Upper lobe of right lung (tissue), 1 donor: ENCODE results near the gene TBC1D20. TPM values are rescaled to one million over a fixed set of nuclear protein-coding genes. Genes with fewer than 3 reads are reported as not detected.

Source experiments
- ATAC-seq: fragments of 200-7000 bp; cut with Tn5 transposase; one replicate; pipeline ENCODE4 v1.9.1; 2020; ENCODE audit warnings: mild to moderate bottlenecking, moderate library complexity
- DNase-seq: peaks from one replicate; pipeline ENCODE4 v3.0.0-alpha.2; 2020
- H3K27ac ChIP-seq: fragments of 200-600 bp; one replicate; pipeline ENCODE4 v1.8.0; 2022
- H3K27me3 ChIP-seq: fragments of 200-600 bp; one replicate; pipeline ENCODE4 v1.8.0; 2022; ENCODE audit warnings: mild to moderate bottlenecking
- H3K36me3 ChIP-seq: fragments of 200-600 bp; one replicate; pipeline ENCODE4 v1.8.0; 2022
- H3K4me1 ChIP-seq: fragments of 200-600 bp; one replicate; pipeline ENCODE4 v1.8.0; 2022
- H3K4me3 ChIP-seq: fragments of 200-600 bp; one replicate; pipeline ENCODE4 v1.8.0; 2022; ENCODE audit warnings: mild to moderate bottlenecking
- H3K9me3 ChIP-seq: fragments of 200-600 bp; one replicate; pipeline ENCODE4 v1.8.0; 2022
- CTCF ChIP-seq: fragments of 200-600 bp; IDR thresholded peaks from one replicate; pipeline ENCODE4 v1.8.0; 2022; ENCODE audit warnings: antibody characterized with exemption
- intact Hi-C: fragments of 100-400 bp; cut with DNase I; formaldehyde crosslinking; loops from one replicate; pipeline ENCODE4 v1.11.0; 2022
- total RNA-seq: library from RNA; stranded (reverse); fragmentation: NEBNext Ultra II Directional; extraction: Animal tissue kit (Norgen Biotek cat#: 25700); gene quantifications from one replicate; pipeline ENCODE4 v1.2.1, GENCODE V29; 2021
- donor health status: DM: no; HTN: yes; CAD: no; lungs with severe emphysema.

TBC1D20 gene
- total RNA-seq, 1 donor from 2014 or later = 38.4 TPM

- TF ChIP-seq CTCF = no peak
- Histone ChIP-seq H3K27ac (no peak overlapping the region), H3K4me3 (peak overlapping the region; percentile 100), H3K36me3 (peaks cover 24% of the 10 kb centered on the region), H3K4me1 (peaks cover 20% of the 10 kb centered on the region), H3K27me3 (no peaks in the 10 kb centered on the region), H3K9me3 (no peaks in the 10 kb centered on the region)
- DNase-seq = no peak
- no peak for ATAC-seq
- intact Hi-C loops = no loop called here
These were observed 52.4 kb downstream of the TBC1D20 start for GRCh38 chr20:409697-410559.

- peak overlapping the region; percentile 93 for H3K27ac ChIP-seq
- peaks cover 20% of the 10 kb centered on the region for H3K4me1 ChIP-seq
- H3K27me3 ChIP-seq = no peaks in the 10 kb centered on the region
- ATAC-seq (peak; percentile 4), DNase-seq (no peak)
- TF ChIP-seq CTCF = no peak
- H3K36me3 ChIP-seq = peaks cover 24% of the 10 kb centered on the region
- peak overlapping the region; percentile 100 for H3K4me3 ChIP-seq
- intact Hi-C loops = no loop called here
- no peaks in the 10 kb centered on the region for H3K9me3 ChIP-seq
These were observed 53.3 kb downstream of the TBC1D20 start for GRCh38 chr20:408843-409696.

GRCh38 chr20:407953-408842, 54.1 kb downstream of the TBC1D20 start, which contains the start of gene RBCK1:
TSS of gene RBCK1 (plus strand) at chr20:408299. CDS start at chr20:408758, 459 bp downstream.
- Histone ChIP-seq H3K27me3 (no peaks in the 10 kb centered on the region), H3K4me1 (peaks cover 20% of the 10 kb centered on the region), H3K27ac (peak within 1 kb of the TSS; percentile 93), H3K36me3 (peaks cover 24% of the 10 kb centered on the region), H3K9me3 (no peaks in the 10 kb centered on the region), H3K4me3 (peak within 1 kb of the TSS; percentile 100)
- TF ChIP-seq CTCF = no peak
- peak; percentile 92 for ATAC-seq
- DNase-seq = peak; percentile 93
- intact Hi-C loops = no loop called here

GRCh38 chr20:407133-407952, 55.0 kb downstream of the TBC1D20 start:
- intact Hi-C loops = no loop called here
- ATAC-seq = peak; percentile 77
- Histone ChIP-seq H3K9me3 (no peaks in the 10 kb centered on the region), H3K4me3 (peak overlapping the region; percentile 100), H3K27ac (peak overlapping the region; percentile 73), H3K27me3 (no peaks in the 10 kb centered on the region), H3K4me1 (peaks cover 20% of the 10 kb centered on the region), H3K36me3 (peaks cover 16% of the 10 kb centered on the region)
- TF ChIP-seq CTCF = peak; percentile 27
- peak; percentile 91 for DNase-seq
